GM19463 (cell line): Measurements from ENCODE around the gene USP48.
"Not testable (repeated sequence)": the region's sequence is repeated elsewhere in the genome, so short reads cannot be mapped to it uniquely, and the experiment has no call there.

ENCODE experiments used
- ATAC-seq: cut with Tn5 transposase; IDR thresholded peaks from one replicate; pipeline ENCODE4 v1.9.1; 2021; ENCODE audit warnings: mild to moderate bottlenecking, moderate library complexity; ENCODE audit not compliant: unreplicated experiment

The USP48 gene

GRCh38 chr1:21814981-21815582, 32.1 kb upstream of the USP48 start:
- ATAC-seq: no peak

GRCh38 chr1:21814241-21814918, 31.4 kb upstream of the USP48 start:
- peak; percentile 50 for ATAC-seq

- ATAC-seq: no peak
These were observed 30.6 kb upstream of the USP48 start for GRCh38 chr1:21813542-21813941.

- ATAC-seq: no peak
These were observed 28.9 kb upstream of the USP48 start, which contains the start of gene LDLRAD2 for GRCh38 chr1:21811875-21812305. Gene LDLRAD2, plus strand, starts transcription at chr1:21812265. Its CDS starts 187 bp downstream, at chr1:21812452.

- no peak for ATAC-seq
These were observed 21.6 kb upstream of the USP48 start for GRCh38 chr1:21804536-21804935.

GRCh38 chr1:21801100-21801499, 18.2 kb upstream of the USP48 start:
- ATAC-seq: no peak

GRCh38 chr1:21799730-21800129, 16.8 kb upstream of the USP48 start:
- ATAC-seq: no peak

- no peak for ATAC-seq
These were observed 12.1 kb upstream of the USP48 start for GRCh38 chr1:21795075-21795474.

GRCh38 chr1:21794656-21795055, 11.7 kb upstream of the USP48 start:
- ATAC-seq: no peak

- no peak for ATAC-seq
These were observed 10.2 kb upstream of the USP48 start for GRCh38 chr1:21793104-21793503.

- ATAC-seq: no peak
These were observed 3.7 kb upstream of the USP48 start for GRCh38 chr1:21786640-21787039.

GRCh38 chr1:21785764-21786163, 2.8 kb upstream of the USP48 start:
- ATAC-seq: not testable (repeated sequence)

- no peak for ATAC-seq
These were observed 992 bp upstream of the USP48 start for GRCh38 chr1:21783679-21784603.

GRCh38 chr1:21782349-21782867, 541 bp downstream of the USP48 start:
- ATAC-seq: peak; percentile 13

- no peak for ATAC-seq
These were observed 1.1 kb downstream of the USP48 start for GRCh38 chr1:21781815-21782348.

GRCh38 chr1:21779613-21780521, 3.1 kb downstream of the USP48 start:
- ATAC-seq: peak; percentile 33

GRCh38 chr1:21778405-21778727, 4.6 kb downstream of the USP48 start:
- ATAC-seq: no peak

GRCh38 chr1:21776925-21777324, 6.0 kb downstream of the USP48 start:
- not testable (repeated sequence) for ATAC-seq

- no peak for ATAC-seq
These were observed 6.9 kb downstream of the USP48 start for GRCh38 chr1:21775985-21776562.

- no peak for ATAC-seq
These were observed 7.4 kb downstream of the USP48 start for GRCh38 chr1:21775550-21775914.
